SIG-M5 treated with dmso at 0.1 percent for 504 hours (cell line): ENCODE data around the gene DHCR24.
"Not testable (repeated sequence)": the region's sequence is repeated elsewhere in the genome, so short reads cannot be mapped to it uniquely, and the experiment has no call there.

ENCODE experiments used
- DNase-seq: peaks from one replicate; lab custom pipeline; 2025; ENCODE audit not compliant: unreplicated experiment; lab: John Stamatoyannopoulos, UW

The DHCR24 gene

DNA sequence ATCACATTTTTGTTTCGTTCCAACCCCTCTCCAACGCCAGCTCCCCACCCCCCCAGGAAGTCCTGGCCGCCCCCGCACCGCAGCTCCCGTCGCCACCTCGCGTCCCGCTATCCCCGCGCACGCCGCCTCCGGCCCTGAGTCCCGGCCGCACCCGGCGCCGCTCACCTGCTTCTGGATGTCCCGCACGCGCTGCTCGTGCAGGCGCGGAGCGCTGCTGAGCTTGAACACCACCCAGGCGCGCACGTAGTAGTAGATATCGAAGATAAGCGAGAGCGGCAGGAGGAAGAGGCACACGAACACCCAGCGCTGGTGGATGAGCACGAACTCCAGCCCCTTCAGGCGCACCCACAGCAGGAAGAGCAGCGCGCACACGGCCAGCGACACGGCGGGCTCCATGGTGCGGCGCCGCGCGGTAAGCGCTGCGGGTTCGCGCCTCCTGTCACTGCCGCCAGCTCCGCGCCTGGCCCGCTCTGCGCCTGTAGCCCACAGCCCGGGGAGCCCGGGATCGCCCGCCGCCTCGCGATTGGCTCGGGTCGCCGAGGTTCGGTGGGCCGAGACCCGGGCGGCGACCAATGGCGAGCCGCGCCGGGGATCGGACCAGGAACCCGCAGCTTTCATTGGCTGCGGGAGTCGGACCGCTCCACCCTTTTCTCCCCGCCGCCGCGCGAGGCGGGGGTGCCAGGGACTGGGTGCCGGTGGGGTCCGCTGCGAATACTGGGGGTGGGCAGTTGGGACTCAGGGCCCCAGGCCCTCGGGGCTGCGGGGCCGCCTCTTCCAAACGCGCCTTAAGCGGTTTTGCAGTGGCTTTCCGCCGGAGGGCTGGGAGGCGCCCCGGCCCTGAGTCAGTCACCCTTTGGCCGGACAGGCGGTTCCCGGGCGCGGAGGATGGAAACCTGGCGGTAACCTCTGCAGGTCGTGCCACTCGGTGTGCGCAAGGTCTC is at the start of gene DHCR24:
DHCR24 (minus strand) TSS at position 472 of the 941 bp plus-strand sequence; CDS start at position 396, 76 bp downstream.
- peak; percentile 72 for DNase-seq

DNA sequence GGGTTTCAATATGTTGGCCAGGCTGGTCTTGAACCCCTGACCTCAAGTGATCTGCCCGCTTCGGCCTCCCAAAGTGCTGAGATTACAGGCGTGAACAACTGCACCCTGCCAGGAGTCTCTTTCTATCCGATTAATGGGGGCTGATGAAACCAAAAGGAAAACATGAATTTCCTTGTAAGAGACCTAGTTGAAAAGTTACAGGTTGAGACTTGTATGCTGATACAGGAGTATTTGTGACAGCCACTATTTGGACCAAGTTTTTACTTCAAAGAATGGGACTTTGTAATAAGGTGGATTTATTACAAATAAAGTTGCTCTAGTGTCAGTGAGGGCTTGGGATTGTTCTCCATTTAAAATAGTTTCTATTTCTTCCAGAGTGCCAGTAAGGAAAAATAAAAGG is 49.8 kb upstream of the DHCR24 start:
- DNase-seq = no peak

- no peak for DNase-seq
These were observed 47.9 kb upstream of the DHCR24 start for GRCh38 chr1:54934869-54935268.

- DNase-seq = not testable (repeated sequence)
These were observed 47.1 kb upstream of the DHCR24 start for GRCh38 chr1:54934081-54934480.

- DNase-seq = no peak
These were observed 44.4 kb upstream of the DHCR24 start for GRCh38 chr1:54931275-54931840.

- no peak for DNase-seq
These were observed 42.7 kb upstream of the DHCR24 start for GRCh38 chr1:54929700-54930099.

DNA sequence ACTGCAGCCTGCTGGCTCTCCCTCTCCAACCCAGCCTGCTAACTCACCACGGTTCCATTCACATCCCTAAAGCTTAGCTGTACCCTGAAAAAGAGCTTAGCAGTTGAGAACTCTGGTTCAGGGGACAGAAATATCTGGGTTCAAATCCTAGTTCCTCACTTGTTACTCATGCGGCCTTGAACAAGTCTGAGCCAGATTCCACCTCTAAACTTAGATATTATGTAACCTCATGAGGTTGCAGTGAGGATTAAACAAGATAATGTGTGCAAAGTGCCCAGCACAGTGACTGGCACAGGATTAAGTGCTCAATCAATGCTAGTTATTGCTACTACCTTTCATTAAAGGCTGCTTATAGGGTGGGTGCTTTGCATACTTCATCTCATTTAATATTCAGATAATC is 41.3 kb upstream of the DHCR24 start:
- no peak for DNase-seq

DNA sequence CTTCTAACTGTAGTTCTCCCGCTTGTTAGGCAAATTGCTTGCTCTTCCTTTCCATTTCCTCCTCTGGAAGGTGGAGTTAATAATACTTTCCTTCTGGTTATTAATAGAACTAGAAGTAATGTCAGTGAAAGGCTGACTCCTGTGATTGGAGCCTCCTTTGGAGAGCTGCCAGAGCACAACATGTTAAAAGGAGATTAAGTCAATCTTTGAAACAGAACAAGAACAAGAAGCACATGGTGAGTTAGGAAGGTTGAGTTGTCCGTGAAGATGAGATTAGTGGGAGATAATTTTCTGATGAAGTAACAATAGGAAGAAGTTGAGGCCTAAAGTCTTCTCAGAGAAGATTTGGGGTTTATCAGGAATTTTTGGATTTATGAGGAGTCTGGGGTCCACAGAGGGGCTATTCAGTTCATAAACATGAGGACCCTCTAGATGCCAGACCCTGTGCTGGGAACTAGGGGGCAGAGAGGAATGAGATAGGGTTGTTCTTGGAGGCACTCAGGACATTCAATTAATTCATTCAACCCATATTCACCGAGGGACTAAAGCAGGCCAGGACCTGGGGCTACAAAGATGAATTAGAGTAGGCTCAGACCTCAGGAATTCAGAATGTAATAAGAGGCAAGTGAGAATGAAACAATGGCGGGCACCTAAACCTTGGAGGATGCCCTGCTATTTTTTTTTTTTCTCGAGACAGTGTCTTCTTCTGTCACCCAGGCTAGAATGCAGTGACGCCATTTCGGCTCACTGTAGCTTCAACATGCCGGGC is 40.7 kb upstream of the DHCR24 start:
- DNase-seq = no peak

DNA sequence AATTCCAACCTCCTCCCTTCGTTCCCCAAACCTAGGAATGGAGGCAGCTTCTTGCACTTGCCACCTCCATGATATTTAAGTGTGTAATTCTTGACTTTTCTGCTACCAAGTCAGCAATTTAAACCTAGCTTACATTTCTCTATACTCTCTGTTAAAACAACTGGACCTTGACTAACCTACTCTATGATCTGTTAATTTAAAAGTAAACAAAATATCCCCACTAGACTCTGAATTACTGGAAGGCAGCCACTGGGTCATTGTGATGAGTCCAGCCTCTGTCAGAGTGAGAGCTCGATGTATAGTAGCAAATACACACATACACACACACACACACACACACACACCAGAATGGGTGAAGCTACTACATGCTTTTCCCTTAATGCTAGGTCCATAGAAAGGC is 40.0 kb upstream of the DHCR24 start:
- DNase-seq = no peak

- peak; percentile 10 for DNase-seq
These were observed 36.0 kb upstream of the DHCR24 start for GRCh38 chr1:54922921-54923421.

- no peak for DNase-seq
These were observed 35.2 kb upstream of the DHCR24 start for GRCh38 chr1:54922040-54922761.

- DNase-seq = no peak
These were observed 32.7 kb upstream of the DHCR24 start for GRCh38 chr1:54919367-54920359.

GRCh38 chr1:54911076-54911475 is 24.1 kb upstream of the DHCR24 start:
- not testable (repeated sequence) for DNase-seq

DNA sequence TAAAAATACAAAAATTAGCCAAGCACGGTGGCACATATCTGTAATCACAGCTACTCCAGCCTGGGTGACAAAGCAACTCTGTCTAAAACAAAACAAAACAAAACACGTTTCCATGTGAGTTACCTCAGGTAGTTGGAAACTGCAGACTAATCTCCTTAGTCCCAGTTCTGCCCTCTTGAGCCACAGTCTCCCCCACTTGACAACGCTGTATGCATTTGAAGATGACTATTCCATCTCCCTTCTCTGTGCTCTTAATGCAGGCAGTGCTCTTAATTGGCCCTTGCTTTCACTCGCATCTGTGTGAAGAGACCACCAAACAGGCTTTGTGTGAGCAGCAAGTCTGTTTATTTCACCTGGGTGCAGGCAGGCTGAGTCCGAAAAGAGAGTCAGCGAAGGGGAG is 19.6 kb upstream of the DHCR24 start:
- no peak for DNase-seq

GRCh38 chr1:54904476-54905048 is 17.6 kb upstream of the DHCR24 start:
- DNase-seq = no peak

DNA sequence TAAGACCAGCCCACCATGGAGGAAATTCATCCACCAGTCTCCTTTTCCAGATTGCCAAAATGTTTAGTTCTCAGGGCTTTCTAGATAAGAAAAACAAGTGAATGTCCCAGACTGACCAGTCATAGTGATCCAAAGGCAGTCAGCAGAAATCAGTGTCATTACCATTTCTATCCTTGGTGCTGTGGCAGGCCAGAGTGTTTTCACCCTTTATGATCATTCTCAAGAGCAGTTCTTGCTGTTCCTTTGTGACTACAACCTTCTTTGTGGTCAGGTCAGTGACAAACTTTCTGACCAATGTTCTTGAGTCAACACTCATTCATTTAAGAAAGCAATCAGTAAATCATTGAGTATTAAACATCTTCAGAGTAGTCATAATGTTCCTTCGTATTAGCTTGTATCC is 7.3 kb upstream of the DHCR24 start:
- DNase-seq = no peak

DNA sequence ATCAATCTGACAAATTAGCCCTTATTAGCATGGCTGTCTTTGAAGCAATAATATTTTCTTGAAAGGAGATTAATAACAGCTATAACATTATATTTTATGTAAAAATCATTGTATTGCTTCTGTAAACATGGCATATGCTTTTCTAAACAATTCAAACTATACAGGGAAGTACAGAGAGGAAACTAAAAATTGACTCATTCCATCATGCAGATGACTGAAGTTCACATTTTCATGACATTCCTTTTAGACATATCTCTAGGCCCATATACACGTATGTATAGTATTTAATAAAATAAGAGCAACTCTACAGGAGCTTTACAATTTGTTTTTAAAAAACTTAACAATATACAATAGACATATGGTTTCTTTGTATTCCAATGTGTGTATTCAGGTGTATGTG is 5.6 kb upstream of the DHCR24 start:
- no peak for DNase-seq

DNA sequence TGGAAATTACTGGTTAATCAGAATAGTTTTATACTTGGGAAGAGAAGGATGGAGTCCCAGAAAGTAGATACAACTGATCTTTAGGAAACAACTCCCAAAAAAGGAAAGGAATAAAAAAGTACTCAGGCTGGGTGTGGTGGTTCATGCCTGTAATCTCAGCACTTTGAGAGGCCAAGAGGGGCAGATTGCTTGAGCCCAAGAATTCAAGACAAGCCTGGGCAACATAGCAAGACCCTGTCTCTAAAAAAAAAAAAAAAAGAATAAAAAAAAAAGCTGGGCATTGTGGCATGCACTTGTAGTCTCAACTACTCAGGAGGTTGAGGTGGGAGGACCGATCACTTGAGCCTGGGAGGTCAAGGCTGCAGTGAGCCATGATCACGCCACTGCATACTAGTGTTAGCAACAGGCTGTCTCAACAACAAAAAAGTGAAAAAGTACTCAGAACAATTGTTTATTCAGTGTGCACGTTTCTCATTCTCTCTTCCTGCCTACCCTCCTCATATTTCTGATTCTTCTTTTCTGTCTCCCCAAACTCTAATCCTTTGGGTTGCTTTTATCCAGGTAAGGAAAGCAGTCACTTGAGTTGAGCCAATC is 2.2 kb upstream of the DHCR24 start:
- no peak for DNase-seq
